Activated CD8-positive, alpha-beta memory T cell treated with anti-CD3 and anti-CD28 coated beads, Interleukin-2, amount 50 U/mL, for 1 hour (primary cell): ENCODE measurements around the gene FBXO44.
"Not testable (repeated sequence)": the region's sequence is repeated elsewhere in the genome, so short reads cannot be mapped to it uniquely, and the experiment has no call there.

Experiments
- DNase-seq: peaks from one replicate; pipeline ENCODE4 v3.0.0-alpha.2; 2020; ENCODE audit errors: extremely low read depth

Gene FBXO44

GRCh38 chr1:11639372-11639771 is 15.3 kb upstream of the FBXO44 start:
- DNase-seq, result no peak

- DNase-seq, result no peak
Measured at GRCh38 chr1:11640101-11640500, 14.6 kb upstream of the FBXO44 start.

- no peak for DNase-seq
Measured at GRCh38 chr1:11640944-11641343, 13.7 kb upstream of the FBXO44 start.

GRCh38 chr1:11641776-11642305 is 12.8 kb upstream of the FBXO44 start:
- DNase-seq, result no peak

- not testable (repeated sequence) for DNase-seq
Measured at GRCh38 chr1:11642418-11643017, 12.2 kb upstream of the FBXO44 start.

GRCh38 chr1:11643782-11644181 is 10.9 kb upstream of the FBXO44 start:
- no peak for DNase-seq

- no peak for DNase-seq
Measured at GRCh38 chr1:11645270-11645669, 9.4 kb upstream of the FBXO44 start.

- peak; percentile 50 for DNase-seq
Measured at GRCh38 chr1:11645670-11646265, 8.9 kb upstream of the FBXO44 start.

GRCh38 chr1:11646317-11646716 is 8.4 kb upstream of the FBXO44 start:
- DNase-seq, result no peak

- no peak for DNase-seq
Measured at GRCh38 chr1:11647333-11647732, 7.3 kb upstream of the FBXO44 start.

- no peak for DNase-seq
Measured at GRCh38 chr1:11648039-11648438, 6.6 kb upstream of the FBXO44 start.

- DNase-seq, result no peak
Measured at GRCh38 chr1:11648732-11649158, 5.9 kb upstream of the FBXO44 start.

GRCh38 chr1:11649237-11649623 is 5.4 kb upstream of the FBXO44 start:
- DNase-seq, result no peak

- no peak for DNase-seq
Measured at GRCh38 chr1:11649624-11650330, 4.9 kb upstream of the FBXO44 start.

GRCh38 chr1:11650331-11650991 is 4.2 kb upstream of the FBXO44 start:
- peak; percentile 46 for DNase-seq

GRCh38 chr1:11651017-11651416 is 3.7 kb upstream of the FBXO44 start:
- no peak for DNase-seq

GRCh38 chr1:11652203-11652780 is 2.4 kb upstream of the FBXO44 start:
- DNase-seq, result no peak

GRCh38 chr1:11653101-11653860 is 1.4 kb upstream of the FBXO44 start:
- DNase-seq, result no peak

GRCh38 chr1:11653861-11654136 is 878 bp upstream of the FBXO44 start:
- DNase-seq, result no peak

- DNase-seq, result no peak
Measured at GRCh38 chr1:11654939-11655808, 497 bp downstream of the FBXO44 start.

GRCh38 chr1:11657654-11658053 is 3.0 kb downstream of the FBXO44 start:
- no peak for DNase-seq
